Spleen (tissue), 11 donors: Measurements from ENCODE around the gene FBXO11. TPM values are rescaled to one million over a fixed set of nuclear protein-coding genes. Genes with fewer than 3 reads are reported as not detected.

Source experiments
- DNase-seq: peaks from one replicate; pipeline ENCODE4 v3.0.0-alpha.2; 2020
- H3K27ac ChIP-seq, 8 donors: fragments of 200-600 bp; sonication (generic) in 7 of 8; 1 replicate in 4 of 8; 2 replicates in 4 of 8; pipeline versions ENCODE4 v1.5.0 to v1.8.0; 2016 to 2021; ENCODE audit warnings: inconsistent platforms in 4 of 8, mild to moderate bottlenecking in 4 of 8, moderate library complexity in 1 of 8
- H3K27me3 ChIP-seq, 7 donors: fragments of 200-600 bp; sonication (generic) in 6 of 7; replicated peaks in 1 of 7; 1 replicate in 4 of 7; 2 replicates in 3 of 7; pipeline versions ENCODE4 v1.5.0 to v1.8.0; 2016 to 2021; ENCODE audit warnings: inconsistent platforms in 3 of 7, mild to moderate bottlenecking in 1 of 7
- H3K36me3 ChIP-seq, 6 donors: fragments of 200-600 bp; sonication (generic) in 5 of 6; 1 replicate in 4 of 6; 2 replicates in 2 of 6; pipeline versions ENCODE4 v1.5.0 to v1.8.0; 2016 to 2021; ENCODE audit warnings: inconsistent platforms in 2 of 6
- H3K4me1 ChIP-seq, 6 donors: fragments of 200-600 bp; sonication (generic) in 5 of 6; 1 replicate in 3 of 6; 2 replicates in 3 of 6; pipeline versions ENCODE4 v1.5.0 to v1.8.0; 2016 to 2021; ENCODE audit warnings: inconsistent platforms in 3 of 6
- H3K4me3 ChIP-seq, 8 donors: fragments of 200-600 bp; sonication (generic) in 7 of 8; 1 replicate in 4 of 8; 2 replicates in 4 of 8; pipeline versions ENCODE4 v1.5.0 to v1.8.0; 2016 to 2021; ENCODE audit warnings: inconsistent platforms in 4 of 8, mild to moderate bottlenecking in 4 of 8, moderate library complexity in 2 of 8
- H3K9me3 ChIP-seq, 8 donors: fragments of 200-600 bp; sonication (generic) in 7 of 8; 1 replicate in 4 of 8; 2 replicates in 4 of 8; pipeline versions ENCODE4 v1.5.0 to v1.8.0; 2016 to 2021; ENCODE audit warnings: inconsistent platforms in 4 of 8
- CTCF ChIP-seq, 11 experiments: fragments of 200-600 bp in 7 of 11; fragments of 450-650 bp in 4 of 11; sonication (generic) in 4 of 11; IDR thresholded peaks in 8 of 11; conservative IDR thresholded peaks in 3 of 11; 1 replicate in 7 of 11; 2 replicates in 4 of 11; pipeline versions ENCODE4 v1.4.0 to v1.8.0; 2016 to 2021; ENCODE audit warnings: antibody characterized with exemption in 11 of 11, inconsistent platforms in 4 of 11, mild to moderate bottlenecking in 1 of 11
- POLR2A ChIP-seq, 3 donors: fragments of 450-650 bp; IDR thresholded peaks; one replicate each; pipeline ENCODE4 v1.5.1; 2017; ENCODE audit warnings: antibody characterized with exemption in 3 of 3, mild to moderate bottlenecking in 1 of 3
- POLR2AphosphoS5 ChIP-seq, 3 donors: sonication (generic); formaldehyde crosslinking; IDR thresholded peaks; one replicate each; pipeline ENCODE4 v1.5.1; 2017; ENCODE audit warnings: antibody characterized with exemption in 3 of 3
- WGBS, 5 donors: extraction: QIAGEN DNeasy Blood & Tissue Kit in 3 of 5; methylation state at CpG; one replicate each; pipeline versions ENCODE4 v1.1.5 to v1.1.7; 2013 to 2018; 5-methylcytosine and 5-hydroxymethylcytosine counted together
- intact Hi-C: fragments of 100-400 bp; cut with DNase I; formaldehyde crosslinking; loops from one replicate; pipeline ENCODE4 v1.15.0; 2023; ENCODE audit warnings: low total_unique reads
- polyA plus RNA-seq, 3 donors: library from polyadenylated mRNA; stranded (reverse); fragments of 200-250 nt; gene quantifications; one replicate each; pipeline ENCODE4 v1.2.1, GENCODE V29; 2013
- total RNA-seq, 7 donors: library from RNA; depleted of rRNA in 3 of 7; stranded (reverse); fragments of >200 nt in 3 of 7; fragmentation: NEBNext Ultra II Directional in 4 of 7; extraction: Animal tissue kit (Norgen Biotek cat#: 25700) in 4 of 7; gene quantifications; one replicate each; pipeline versions ENCODE4 v1.1.0 to v1.2.1, GENCODE V29; 2016 to 2021
- donor health status: healthy with polysubstance abuse.
- donor health status: DM: no; HTN: no; CAD: no; lungs with moderate emphysema.
- donor health status: DM: no; HTN: no; CAD: no.
- donor health status: Bipolar disorder and iron deficiency.
- donor health status: healthy.
- donor health status: DM: no; HTN: no; CAD: no.
- donor health status: DM: yes; HTN: yes; CAD: no.

The FBXO11 gene
- total and polyA plus RNA-seq, 10 donors: 23.9 to 91.3 (median 72.6) TPM

GRCh38 chr2:47896450-47896968, 9.8 kb downstream of the FBXO11 start:
- H3K4me1 ChIP-seq: peaks cover 54 to 98% (median 89%) of the 10 kb centered on the region in 6 donors
- no peaks in the 10 kb centered on the region for H3K36me3 ChIP-seq
- intact Hi-C loops: no loop called here
- no peaks in the 10 kb centered on the region for H3K27me3 ChIP-seq
- no peak overlapping the region for H3K4me3 ChIP-seq
- H3K27ac ChIP-seq: peak overlapping the region in 2 of 8 donors; percentile 3 to 72
- no peaks in the 10 kb centered on the region for H3K9me3 ChIP-seq
- WGBS, 5 donors: 80 to 90% (median 83%) methylated on average over 5 of the region's 5 CpGs
- TF ChIP-seq CTCF (IDR thresholded peaks at IDR 0.05 in 8 of 11, conservative IDR thresholded peaks at IDR 0.05 in 3 of 11) (no peak), POLR2AphosphoS5 (IDR thresholded peaks at IDR 0.05) (no peak), POLR2A (IDR thresholded peaks at IDR 0.05) (no peak)
- DNase-seq: no peak

DNA sequence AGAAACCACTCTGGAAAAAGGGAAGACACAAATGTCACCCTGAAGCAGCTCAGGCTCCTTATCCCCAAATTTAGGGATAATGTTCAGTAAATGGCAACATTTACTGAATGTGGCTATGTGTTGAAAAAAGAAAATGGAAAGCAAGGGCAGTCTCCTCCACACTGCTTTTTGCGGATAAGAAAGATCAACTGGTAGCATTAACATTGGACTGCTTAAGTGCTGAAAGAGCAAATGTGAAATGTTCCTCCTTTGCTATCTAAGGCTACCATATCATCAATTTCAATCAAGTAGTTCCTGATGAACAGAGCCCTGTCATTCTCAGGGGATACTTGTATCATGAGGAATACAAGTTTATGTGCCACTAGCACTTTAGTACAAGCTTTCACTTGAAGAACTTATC, 12.5 kb downstream of the FBXO11 start:
- H3K27ac ChIP-seq: no peak overlapping the region
- H3K9me3 ChIP-seq: no peaks in the 10 kb centered on the region
- H3K27me3 ChIP-seq: no peaks in the 10 kb centered on the region
- H3K4me3 ChIP-seq: no peak overlapping the region
- WGBS, 5 donors: 79 to 97% (median 89%) methylated on average over 1 of the region's 1 CpG
- H3K4me1 ChIP-seq: peaks cover 40 to 99% (median 88%) of the 10 kb centered on the region in 6 donors
- TF ChIP-seq POLR2AphosphoS5 (IDR thresholded peaks at IDR 0.05) (no peak), POLR2A (IDR thresholded peaks at IDR 0.05) (no peak), CTCF (IDR thresholded peaks at IDR 0.05 in 8 of 11, conservative IDR thresholded peaks at IDR 0.05 in 3 of 11) (no peak)
- intact Hi-C loops: no loop called here
- DNase-seq: no peak
- H3K36me3 ChIP-seq: peaks cover 0 to 11% (median 0%) of the 10 kb centered on the region in 6 donors

DNA sequence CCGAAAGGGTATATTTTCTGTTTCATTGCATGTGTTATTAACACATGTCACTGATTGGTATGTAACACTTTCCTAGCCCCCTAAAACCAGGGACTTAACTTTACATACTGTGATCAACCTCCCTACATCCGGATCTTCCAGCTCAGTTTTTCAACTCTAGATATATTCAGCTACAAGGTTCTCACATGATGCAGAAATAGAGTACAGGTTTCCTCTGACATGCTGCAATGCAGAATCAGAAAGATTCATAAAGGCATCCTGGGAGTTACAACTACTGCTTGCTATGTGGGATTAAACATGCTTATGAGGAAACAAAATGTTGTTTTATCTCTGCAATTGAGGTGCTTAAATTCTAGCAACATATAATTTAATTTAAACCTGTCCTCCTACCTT, 14.0 kb downstream of the FBXO11 start:
- H3K36me3 ChIP-seq: peaks cover 0 to 18% (median 0%) of the 10 kb centered on the region in 6 donors
- H3K27me3 ChIP-seq: no peaks in the 10 kb centered on the region
- no peak overlapping the region for H3K4me3 ChIP-seq
- intact Hi-C loops: no loop called here
- TF ChIP-seq POLR2AphosphoS5 (IDR thresholded peaks at IDR 0.05) (no peak), CTCF (IDR thresholded peaks at IDR 0.05 in 8 of 11, conservative IDR thresholded peaks at IDR 0.05 in 3 of 11) (no peak)
- WGBS, 5 donors: 84 to 94% (median 86%) methylated on average over 2 of the region's 2 CpGs
- H3K9me3 ChIP-seq: no peaks in the 10 kb centered on the region
- no peak for DNase-seq
- no peak overlapping the region for H3K27ac ChIP-seq
- H3K4me1 ChIP-seq: peaks cover 28 to 99% (median 82%) of the 10 kb centered on the region in 6 donors

DNA sequence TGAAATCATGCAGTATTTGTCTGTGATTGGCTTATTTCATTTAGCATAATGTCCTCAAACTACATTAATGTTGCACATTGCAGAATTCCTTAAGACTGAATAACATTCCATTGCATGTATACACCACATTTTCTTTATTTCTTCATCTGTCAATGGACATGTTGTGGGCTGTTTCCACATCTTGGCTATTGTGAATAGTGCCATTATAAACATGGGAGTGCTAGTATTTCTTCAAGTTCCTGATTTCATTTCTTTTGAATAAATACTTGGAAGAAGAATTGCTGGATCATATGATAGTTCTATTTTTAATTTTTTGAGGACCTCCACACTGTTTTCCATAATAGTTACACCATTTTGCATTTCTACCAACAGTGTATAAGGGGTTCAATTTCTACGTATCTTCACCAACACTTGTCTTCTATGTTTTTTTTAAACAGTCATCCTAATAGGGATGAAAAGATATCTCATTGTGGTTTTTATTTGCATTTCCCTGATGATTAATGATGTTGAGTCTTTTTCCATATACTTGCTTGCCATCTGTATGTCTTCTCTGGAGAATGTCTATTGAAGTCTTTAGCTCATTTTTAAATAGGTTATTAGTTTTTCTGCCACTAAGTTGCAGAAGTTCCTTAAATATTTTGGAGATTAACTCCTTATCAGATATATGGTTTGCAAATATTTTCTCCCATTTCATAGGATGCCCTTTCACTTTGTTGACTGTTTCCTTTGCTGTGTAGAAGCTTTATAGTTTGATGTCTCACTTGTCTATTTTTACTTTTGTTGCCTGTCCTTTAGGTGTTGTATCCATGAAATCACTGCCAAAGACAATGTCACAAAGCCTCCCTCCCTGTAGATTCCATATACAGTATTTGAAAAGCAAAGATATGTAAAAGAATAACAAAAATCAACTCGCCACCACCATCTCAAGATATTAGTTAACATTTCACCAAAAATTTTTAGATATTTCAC, 14.6 kb downstream of the FBXO11 start:
- no peak overlapping the region for H3K27ac ChIP-seq
- no peak overlapping the region for H3K4me3 ChIP-seq
- intact Hi-C loops: no loop called here
- TF ChIP-seq POLR2A (IDR thresholded peaks at IDR 0.05) (no peak), POLR2AphosphoS5 (IDR thresholded peaks at IDR 0.05) (no peak), CTCF (IDR thresholded peaks at IDR 0.05 in 8 of 11, conservative IDR thresholded peaks at IDR 0.05 in 3 of 11) (no peak)
- peaks cover 24 to 99% (median 77%) of the 10 kb centered on the region in 6 donors for H3K4me1 ChIP-seq
- no peaks in the 10 kb centered on the region for H3K9me3 ChIP-seq
- DNase-seq: no peak
- WGBS, 5 donors: 87 to 93% (median 89%) methylated on average over 2 of the region's 2 CpGs
- H3K36me3 ChIP-seq: peaks cover 0 to 18% (median 0%) of the 10 kb centered on the region in 6 donors
- H3K27me3 ChIP-seq: no peaks in the 10 kb centered on the region
